GM19238 (cell line): ENCODE measurements around the gene RBP7.

ENCODE experiments used
- DNase-seq: peaks from one replicate; pipeline ENCODE4 v3.0.0; 2011; ENCODE audit warnings: low spot score; ENCODE audit not compliant: insufficient read length

Gene RBP7

GRCh38 chr1:10065344-10065685 lies 68.3 kb downstream of the RBP7 start:
- no peak for DNase-seq
